H1 (cell line): Measurements from ENCODE around the gene STX8.

Experiments used
- EP300 ChIP-seq, 2 experiments: IDR thresholded peaks; 1 replicate in 1 of 2; 2 replicates in 1 of 2; pipeline ENCODE4 v1.6.1; 2011 to 2012; ENCODE audit warnings: low read depth in 2 of 2, low read length in 2 of 2, mild to moderate bottlenecking in 2 of 2, borderline replicate concordance in 1 of 2, inconsistent platforms in 1 of 2, moderate library complexity in 1 of 2
- HDAC6 ChIP-seq: IDR thresholded peaks from one replicate; pipeline ENCODE4 v1.7.1; 2012; ENCODE audit warnings: low read depth, mild to moderate bottlenecking, inconsistent platforms, low read length, moderate library complexity
- SIN3A ChIP-seq, 2 experiments: IDR thresholded peaks in 1 of 2; conservative IDR thresholded peaks in 1 of 2; 2 replicates each; pipeline ENCODE4 v1.6.1; 2011 to 2012; ENCODE audit warnings: low read length in 2 of 2, improper control_type of control experiment in 1 of 2, low read depth in 1 of 2, mild to moderate bottlenecking in 1 of 2

- TF ChIP-seq SIN3A (conservative IDR thresholded peaks at IDR 0.05 in 1 of 2, IDR thresholded peaks at IDR 0.05 in 1 of 2; ENCODE audit: low read depth in 1 of 2, low read length in 2 of 2) (no peak), EP300 (IDR thresholded peaks at IDR 0.05; ENCODE audit: borderline replicate concordance in 1 of 2, low read depth in 2 of 2, low read length in 2 of 2) (no peak), HDAC6 (no peak)
Measured at GRCh38 chr17:9234389-9234945, 341.2 kb downstream of the STX8 start.
